COLO829 (cell line): ENCODE data around the gene ABCD2.
"Not testable (repeated sequence)": the region's sequence is repeated elsewhere in the genome, so short reads cannot be mapped to it uniquely, and the experiment has no call there.

Experiments
- DNase-seq: peaks from one replicate; pipeline ENCODE4 v3.0.0; 2012; ENCODE audit warnings: low spot score

ABCD2 gene

DNA sequence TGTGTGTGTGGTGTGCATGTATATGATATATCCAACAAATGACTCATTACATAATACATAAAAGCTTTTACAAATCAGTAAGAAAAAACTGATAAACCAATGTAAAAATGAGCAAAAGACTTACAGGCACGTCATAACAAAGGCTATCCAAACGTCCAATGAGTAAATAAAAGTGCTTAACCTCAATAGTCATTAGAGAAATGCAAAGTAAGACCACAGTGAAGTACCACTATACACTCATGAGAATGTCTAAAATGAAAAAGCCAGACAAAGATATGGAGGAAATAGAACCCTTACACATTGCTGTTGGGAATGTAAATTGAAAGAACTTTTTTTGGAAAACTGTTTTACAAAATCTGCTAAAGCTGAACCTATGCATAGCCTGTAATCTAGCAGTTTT lies 7.8 kb downstream of the ABCD2 start:
- DNase-seq = no peak

DNA sequence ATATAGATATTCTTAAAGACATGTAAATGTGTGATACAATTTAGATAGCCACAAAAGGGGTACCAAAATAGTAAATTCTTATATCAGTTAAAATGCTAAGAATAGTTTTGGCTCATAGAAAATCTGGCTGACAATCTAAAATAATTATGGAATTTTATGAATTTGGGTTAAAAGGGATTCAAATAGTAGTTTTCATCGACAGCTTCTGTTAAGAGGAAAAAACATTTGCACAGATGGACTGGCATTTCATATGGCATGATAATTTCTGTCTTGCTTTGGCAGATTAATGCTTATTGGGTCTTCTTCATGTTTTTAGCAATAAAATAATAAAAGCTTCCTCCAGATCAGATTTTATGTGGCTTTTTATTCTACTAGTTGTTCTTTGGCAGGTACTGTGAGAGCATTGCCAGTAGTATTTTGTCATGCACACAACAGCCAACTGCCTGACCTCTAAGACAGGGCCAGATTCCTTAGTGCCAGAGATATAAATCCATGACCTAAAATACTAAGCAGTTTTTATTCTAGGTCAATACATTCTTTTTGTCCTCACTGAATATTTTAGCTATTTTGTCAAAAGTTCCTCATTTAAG lies 9.1 kb downstream of the ABCD2 start:
- DNase-seq = no peak

DNA sequence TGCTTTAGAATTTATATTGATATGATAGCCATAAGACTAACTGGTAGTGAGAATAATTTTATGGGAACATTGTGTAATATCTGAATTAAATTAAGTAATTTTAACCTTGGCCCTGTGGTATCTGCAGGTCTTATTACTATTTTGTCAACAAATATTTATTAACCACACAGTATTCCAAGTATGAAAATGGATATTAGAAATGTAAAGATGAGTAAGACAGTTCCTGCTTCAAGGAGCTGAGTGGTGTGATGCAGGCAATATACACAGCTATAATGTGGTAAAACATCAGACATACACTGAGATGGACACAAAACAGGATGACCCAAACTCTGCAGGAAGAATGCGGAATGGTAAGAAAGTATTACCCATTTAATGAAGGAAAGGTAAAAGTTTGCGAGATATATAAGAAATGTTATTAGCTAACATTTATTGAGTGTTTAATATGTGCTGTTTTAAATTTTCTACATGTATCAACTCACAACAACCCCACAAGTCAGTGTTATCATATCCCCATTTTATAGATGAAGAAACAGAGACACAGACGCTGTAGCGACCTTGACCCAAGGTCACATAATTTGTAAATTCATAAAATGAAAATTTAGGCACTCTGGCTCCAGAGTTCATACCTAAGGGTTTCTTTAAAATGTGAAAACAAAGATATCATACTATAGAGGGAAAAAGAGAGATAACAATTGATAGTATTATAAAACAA lies 12.7 kb downstream of the ABCD2 start:
- no peak for DNase-seq

DNA sequence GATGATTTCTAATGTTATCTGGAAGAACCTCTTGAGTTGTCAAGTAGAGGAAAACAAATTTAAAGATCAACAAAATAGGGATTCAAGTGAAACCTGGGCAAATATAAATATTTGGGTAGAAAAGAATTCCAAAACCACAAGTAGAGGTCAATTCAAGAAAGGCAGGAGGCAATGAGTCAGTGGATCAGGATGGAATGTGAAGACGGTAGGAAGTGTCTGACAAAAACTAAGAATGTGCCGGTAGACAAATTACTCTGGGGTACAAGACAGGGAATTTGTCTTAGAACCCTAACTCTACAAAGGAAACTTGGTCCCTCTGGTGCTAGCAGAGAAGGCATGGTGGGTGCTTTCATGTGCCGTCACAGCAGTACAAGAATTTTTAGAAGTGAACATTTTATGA lies 13.6 kb downstream of the ABCD2 start:
- DNase-seq = peak; percentile 6

DNA sequence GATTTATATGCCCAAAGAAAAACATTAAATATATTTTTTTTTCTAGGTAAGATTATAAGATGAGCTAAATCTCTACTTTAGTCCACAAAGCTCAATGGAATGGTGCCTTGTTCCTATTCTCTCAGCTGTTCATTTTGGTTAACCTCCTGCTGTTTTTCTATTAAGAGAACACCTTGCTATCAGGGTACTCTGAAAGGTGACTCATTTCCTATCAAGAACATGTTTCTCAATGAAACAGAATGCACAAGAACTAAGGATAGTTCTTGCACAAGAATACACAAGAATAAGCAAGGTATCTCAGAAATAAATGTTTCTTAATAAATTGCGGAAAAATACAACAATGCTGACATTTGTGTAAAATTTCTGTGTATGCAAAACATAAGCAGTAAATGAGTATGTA lies 14.1 kb downstream of the ABCD2 start:
- DNase-seq = no peak

DNA sequence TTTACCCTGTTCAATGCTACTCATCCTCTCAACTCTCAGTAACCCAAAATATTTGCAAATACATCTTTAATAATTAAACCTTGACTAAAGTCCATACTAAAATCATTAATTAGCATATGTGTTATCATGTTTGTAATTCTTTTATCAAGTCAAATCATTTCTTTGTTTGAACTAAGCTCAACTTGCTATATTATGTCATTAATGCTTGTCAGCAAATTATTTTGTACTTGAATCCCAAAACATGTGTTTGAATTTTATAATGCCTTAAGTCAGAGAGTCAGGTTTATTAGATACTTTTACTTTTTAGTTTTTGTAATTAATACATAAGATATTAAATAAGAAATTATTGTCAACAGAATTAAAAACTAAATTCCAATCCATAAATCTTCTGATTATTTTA lies 16.5 kb downstream of the ABCD2 start:
- DNase-seq = no peak

DNA sequence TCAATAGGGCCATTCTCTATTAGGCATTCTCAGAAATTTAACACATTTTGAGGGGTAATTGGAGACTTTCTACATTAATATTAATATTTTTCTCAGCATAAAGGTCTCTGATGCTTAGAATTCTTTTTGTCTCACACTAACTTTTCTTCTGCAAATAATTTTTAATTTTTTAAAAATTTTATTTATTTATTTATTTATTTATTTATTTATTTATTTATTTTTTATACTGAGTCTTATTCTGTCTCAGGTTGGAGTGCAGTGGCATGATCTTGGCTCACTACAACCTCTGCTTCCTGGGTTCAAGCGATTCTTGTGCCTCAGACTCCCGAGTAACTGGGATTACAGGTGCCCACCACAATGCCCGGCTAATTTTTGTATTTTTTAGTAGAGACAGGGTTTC lies 17.7 kb downstream of the ABCD2 start:
- not testable (repeated sequence) for DNase-seq

DNA sequence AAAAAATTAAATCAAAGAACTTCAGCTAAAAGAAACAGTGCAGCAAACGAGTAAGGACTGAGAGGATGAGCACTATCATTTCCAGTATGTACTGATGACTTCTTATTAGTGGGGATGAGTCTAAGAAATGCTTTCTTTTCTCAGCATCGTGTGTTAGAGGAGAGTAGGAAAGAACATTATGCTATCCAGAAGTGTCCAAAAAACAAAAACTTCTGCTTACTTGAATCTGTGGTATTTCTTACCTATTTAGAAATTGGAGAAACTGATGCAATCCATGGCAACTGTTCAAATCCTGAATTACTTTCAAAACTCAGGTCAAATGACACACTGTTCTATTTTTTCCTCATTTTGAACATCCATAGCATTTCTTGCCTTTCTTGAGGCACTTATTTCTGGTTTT lies 23.7 kb downstream of the ABCD2 start:
- DNase-seq = no peak

DNA sequence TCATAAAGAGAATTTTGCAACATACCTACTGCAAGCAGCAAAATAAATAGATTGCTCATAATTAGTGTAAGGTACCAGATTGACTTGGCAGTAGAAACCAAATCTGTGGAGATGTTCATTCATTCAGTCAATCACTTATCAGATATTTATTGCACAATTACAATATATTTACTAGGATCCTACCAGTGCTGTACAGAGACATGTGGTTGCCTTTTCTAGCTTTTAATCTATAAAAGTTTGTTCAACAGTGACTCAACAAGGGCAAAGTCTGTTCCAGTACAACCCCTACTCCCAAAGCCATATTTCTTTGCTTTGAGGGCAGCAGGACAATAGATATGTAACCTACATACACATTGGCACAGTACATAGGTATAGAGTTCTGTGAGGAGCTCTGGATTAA lies 27.3 kb downstream of the ABCD2 start:
- no peak for DNase-seq

DNA sequence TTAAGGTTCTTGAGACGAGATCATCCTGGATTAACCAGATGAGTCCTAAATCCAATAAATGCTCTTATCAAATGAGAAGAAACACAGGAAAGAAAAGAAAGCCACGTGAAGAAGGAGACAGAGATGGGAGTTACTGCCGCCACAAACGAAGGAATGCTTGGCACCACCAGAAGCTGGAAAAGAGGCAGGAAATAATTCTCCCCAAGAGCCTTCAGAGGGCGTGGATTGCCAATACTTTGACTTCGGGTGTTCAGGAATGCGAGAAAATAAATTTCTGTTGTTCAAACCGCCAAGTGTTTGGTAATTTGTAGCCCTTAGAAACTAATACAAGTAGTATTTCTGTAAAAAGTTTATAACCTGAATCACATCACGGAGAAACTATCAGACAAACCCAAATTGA lies 31.3 kb downstream of the ABCD2 start:
- no peak for DNase-seq

DNA sequence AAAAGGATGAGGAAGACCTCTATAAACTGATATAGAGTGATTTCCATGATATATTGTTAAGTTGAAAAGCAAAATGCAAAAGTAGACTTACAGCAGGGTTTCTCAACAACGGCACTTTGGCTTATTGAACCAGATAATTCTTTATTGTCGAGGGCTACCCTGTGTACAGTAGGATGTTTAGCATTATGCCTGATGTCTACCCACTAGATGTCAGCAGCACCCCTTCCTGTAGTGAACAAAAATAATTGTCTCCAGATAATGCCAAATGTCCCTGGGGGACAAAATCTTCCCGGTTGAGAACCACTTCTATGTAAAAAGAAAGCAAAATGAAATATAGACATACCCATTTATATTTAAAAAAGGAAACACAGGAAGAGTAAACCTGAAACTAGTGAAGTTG lies 32.4 kb downstream of the ABCD2 start:
- no peak for DNase-seq

DNA sequence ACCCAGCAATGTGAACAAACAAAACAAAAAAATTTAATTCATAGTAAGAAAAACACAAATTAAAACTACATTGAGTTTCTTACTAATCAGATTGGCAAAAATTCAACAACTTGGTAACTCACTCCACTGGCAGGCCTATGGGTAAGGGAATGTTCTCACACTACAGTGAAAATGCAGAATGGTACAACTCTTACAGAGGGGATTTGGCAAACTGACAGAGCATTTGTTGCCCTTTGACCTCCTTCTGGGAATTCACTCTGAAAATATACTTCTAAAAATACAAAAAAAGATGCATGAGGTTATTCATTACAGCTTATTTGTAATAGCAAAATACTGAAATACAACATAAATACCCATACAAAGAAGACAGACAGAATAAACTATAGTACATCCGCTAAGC lies 32.8 kb downstream of the ABCD2 start:
- no peak for DNase-seq

DNA sequence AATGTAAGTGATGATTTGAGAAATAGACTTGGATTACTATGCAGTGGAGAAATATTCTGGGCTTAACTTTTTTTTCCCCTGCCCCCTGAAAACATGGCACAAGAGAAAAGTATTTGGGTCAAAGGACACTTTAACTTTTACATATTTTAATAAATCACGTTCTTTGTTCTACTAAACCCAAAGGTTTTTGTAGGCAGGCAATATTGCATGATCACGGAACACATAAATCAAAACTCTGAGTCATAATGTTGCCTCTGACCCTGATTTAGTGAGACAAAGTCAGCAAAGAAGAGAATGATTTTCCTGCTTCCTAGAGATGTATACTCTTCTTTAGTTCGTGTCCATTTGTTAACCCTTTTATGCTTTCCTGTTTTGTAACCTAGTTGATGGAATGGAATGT lies 38.0 kb downstream of the ABCD2 start:
- DNase-seq = peak; percentile 45

DNA sequence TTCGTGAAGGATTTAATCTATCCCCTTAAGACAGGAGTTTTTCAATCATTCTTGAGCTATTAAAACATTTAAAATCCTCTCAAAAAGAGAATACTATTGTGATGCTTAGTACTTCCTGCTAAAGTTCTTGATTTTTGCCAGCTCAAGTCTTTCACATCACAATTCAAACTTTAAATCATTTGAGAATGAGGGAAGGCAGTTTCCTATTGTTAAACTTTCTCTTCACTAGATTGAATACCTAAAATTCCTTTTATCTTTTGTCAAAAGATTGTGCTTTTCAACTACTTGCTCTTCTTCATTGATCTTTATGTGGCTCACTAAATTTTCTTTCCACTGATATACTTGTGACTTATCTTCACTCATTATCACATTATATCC lies 44.1 kb downstream of the ABCD2 start:
- no peak for DNase-seq

DNA sequence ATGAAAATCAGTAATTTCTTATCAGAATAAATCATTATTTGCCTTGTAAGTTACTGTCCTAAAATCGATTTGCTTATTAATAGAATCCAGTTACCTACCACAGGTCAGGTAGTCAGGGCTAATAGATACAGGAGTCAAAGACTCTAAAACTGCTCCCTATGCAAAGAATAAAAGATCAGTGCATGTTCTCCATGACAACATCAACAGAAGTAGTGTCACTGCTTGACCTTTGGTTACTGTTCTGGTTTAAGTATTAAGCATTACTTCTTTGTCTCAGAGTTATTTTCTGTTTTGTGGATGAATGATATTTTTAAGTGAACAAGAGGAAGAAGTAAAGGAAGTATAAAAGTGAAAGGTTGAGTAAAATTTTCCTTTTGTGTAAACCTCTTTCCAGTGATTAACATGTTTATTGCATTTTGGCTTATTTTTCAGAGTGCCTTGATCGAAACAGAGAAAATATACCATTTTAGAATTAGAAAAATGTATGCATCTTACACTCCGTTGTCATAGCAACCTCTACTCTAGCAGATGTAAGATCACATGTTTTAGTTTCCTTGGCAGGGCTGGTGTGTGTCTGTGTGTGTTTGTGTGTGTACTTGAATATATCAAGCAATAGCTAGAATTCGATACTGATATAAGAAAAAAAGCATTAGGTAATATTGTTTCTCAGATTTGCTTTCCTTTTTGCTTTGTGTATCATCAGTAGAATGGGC lies 44.7 kb downstream of the ABCD2 start:
- no peak for DNase-seq

DNA sequence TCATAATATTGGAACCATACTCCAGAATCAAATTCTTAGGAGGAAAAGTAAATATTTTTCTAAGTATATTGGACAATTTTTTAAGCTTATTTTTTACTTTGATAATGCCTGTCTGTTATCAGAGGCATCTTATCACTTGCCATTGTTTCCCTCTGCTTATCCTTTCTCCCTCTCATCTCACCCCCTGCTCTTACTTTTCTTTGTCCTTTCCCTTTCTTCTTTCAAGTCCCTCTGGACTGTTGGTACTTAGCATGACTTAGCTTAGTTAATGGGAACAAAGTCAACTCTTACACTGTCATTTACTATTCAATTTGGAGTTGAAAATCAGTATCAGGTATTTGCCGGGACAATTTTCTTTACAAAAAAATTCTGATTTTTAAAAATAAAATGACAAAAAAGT lies 45.2 kb downstream of the ABCD2 start:
- DNase-seq = no peak

DNA sequence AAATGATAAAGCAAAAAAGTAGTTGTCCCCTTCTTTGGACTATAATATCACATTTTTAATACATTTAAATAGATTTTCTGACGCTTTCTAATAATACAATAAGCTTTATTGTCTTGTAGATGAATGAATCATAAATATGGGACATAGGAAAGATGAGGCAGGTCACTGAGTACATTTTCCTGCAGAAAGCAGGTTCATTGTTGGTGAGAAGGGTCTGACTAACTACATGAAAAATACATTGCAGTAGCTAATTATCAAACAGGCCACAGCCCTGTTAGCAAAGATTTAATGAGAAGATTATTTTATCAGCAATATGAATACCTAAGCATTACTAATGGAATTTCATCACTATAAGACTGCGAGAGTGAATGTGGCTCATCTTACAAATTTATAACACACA lies 45.6 kb downstream of the ABCD2 start:
- DNase-seq = peak; percentile 8

DNA sequence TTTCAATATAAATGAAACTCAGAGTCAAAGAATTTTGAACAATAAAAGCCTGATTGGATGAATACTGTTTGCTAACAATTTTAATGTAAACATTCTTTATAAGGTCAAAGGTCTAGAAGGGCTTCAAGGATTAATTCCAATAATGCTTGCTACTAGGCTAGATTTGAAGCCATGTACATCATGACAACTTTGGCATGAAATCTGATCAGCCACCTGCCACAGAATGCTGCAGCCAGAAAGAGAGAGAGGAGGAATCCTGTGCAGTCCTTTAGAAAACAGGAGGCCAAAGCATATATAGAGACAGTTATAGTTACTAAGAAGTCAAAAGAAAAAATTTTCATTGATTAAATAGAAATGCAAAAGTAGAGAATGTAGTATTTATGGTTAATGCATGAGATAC lies 47.1 kb downstream of the ABCD2 start:
- DNase-seq = no peak

DNA sequence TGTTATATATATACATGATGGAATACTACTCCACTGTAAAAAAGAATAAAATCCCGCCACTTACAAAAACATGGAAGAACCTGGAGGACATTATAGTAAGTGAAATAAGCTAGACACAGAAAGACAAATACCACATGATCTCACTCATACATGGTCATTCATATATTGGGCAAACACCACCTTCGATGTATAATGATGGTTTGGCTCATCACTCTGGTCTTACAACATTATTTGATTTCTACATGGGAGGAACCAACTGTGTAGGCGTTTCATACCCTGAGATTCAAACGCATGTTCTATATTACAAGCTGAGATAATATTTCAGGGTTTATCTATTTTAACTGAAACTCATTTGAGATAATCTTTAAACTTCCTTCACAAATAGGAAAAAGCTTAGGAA lies 48.3 kb downstream of the ABCD2 start:
- no peak for DNase-seq

DNA sequence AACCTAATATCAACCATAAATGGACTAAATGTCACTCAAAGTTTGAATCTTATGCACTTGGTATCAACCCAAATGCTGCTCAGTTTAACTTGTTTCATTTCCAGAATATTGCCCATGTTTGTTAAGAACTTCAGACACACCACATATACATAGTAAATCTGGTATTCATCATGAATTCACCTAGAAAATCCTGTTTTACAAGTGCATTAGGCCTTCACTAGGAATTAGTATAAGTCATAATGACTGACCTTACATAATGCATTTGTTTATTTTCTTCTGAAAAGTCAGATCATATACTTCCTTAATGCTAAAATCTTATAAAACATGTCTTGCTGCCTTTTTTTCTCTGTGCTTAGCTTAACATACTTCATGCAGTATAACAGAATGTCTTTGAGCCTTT lies 66.1 kb downstream of the ABCD2 start:
- no peak for DNase-seq

DNA sequence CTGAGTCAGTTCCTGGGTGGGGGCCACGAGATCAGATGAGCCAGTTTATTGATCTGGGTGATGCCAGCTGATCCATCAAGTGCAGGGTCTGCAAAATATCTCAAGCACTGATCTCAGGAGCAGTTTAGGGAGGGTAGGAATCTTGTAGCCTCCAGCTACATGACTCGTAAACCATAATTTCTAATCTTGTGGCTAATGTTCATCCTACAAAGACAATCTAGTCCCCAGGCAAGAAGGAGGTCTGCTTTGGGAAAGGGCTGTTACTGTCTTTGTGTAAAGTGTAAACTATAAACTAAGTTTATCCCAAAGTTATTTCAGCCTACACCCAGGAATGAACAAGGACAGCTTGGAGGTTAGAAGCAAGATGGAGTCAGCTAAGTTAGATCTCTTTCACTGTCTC lies 75.4 kb downstream of the ABCD2 start:
- not testable (repeated sequence) for DNase-seq

DNA sequence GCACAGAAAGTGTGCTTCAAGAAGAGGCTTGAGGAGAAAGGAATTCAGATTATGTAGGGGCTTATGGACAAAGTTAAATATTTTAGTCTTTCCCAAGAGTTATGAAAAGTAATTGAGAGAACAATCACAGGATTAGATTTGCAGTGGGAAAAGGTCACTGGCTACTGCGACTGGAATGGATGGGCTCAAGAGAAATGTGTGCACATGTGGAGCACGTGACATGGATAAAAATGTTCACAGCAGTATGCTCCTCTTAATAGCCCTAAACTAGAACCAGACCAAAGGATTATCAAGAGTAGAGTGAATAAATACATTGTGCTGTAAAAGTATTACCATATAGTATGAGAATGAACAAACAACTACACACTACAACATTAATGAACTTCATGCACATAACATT lies 78.1 kb downstream of the ABCD2 start:
- DNase-seq = no peak

DNA sequence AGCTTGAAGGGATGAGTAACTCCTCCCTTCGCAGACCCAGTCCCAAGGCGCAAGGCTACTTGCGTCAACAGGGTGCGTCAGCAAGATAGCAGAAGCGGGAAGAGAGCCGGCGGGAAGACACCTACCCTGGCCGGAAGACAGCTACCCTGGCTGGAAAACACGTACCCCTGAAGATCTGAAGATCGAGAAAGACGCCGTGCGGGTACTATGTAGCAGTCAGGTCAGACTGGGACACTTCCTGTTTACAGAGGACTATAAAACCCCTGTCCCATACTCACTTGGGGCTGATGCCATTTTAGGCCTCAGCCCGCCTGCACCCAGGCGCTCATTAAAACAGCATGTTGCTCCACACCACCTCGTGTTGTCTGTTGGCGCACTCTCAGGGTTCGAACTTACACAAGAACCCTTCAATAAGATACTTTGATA lies 80.9 kb downstream of the ABCD2 start:
- DNase-seq = no peak

DNA sequence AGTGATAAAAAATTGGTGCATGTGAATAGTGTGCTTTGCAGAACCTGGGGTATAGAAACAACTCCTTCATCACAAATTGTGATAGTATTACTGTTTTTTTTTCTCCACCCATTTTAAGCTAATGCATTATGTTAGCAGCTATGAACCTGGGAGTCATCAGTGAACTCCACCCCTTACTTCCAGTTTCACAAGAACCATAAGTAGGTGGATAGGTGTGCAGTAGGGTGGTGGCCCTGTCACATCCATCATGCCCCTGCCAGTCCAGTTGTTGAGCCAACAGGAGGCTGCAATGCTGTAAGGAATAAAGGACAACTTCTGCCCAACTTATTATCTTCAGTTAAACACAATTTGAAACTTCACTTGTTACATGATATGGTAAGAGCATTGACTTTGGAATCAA lies 85.7 kb downstream of the ABCD2 start:
- DNase-seq = no peak
